Activated CD8-positive, alpha-beta memory T cell treated with anti-CD3 and anti-CD28 coated beads for 36 hours (primary cell): ENCODE results near the gene HDAC8. TPM values are rescaled to one million over a fixed set of nuclear protein-coding genes. Genes with fewer than 3 reads are reported as not detected.
"Not testable (repeated sequence)": the region's sequence is repeated elsewhere in the genome, so short reads cannot be mapped to it uniquely, and the experiment has no call there.

Experiments used
- CTCF ChIA-PET: fragments of 350-600 bp; sonication (Branson Sonifier 250); formaldehyde crosslinking; loops from one replicate; lab custom pipeline; 2021; ENCODE audit warnings: antibody characterized with exemption; lab: Charles Lee
- POLR2A ChIA-PET: fragments of 350-600 bp; sonication (Branson Sonifier 250); formaldehyde crosslinking; loops from one replicate; lab custom pipeline; 2021; ENCODE audit warnings: antibody characterized with exemption; lab: Charles Lee
- total RNA-seq, 2 experiments: library from RNA; stranded (reverse); gene quantifications; one replicate each; pipeline ENCODE4 v1.2.3, GENCODE V29; 2021

HDAC8 gene
- total RNA-seq, 2 experiments from 2014 or later = 21.7 to 21.9 TPM

DNA sequence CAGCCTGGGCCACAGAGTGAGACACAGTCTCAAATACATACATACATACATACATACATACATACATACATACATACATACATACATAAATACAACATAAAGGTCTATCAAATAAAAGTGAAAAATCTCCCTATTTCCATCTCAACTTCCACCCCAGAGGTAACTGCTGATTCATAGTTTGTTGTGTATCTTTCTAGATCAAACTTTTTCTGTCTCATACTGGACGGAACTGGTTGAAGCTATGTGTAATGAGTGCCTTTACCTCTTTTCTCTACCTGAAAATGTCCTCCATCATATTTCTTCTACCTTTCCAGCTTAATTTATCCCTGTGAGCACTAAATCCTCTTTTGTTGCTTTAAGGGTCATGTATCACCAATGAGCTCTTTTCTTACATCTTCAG lies 102.5 kb downstream of the HDAC8 start:
- CTCF ChIA-PET = no interaction called here
- POLR2A ChIA-PET = no interaction called here

DNA sequence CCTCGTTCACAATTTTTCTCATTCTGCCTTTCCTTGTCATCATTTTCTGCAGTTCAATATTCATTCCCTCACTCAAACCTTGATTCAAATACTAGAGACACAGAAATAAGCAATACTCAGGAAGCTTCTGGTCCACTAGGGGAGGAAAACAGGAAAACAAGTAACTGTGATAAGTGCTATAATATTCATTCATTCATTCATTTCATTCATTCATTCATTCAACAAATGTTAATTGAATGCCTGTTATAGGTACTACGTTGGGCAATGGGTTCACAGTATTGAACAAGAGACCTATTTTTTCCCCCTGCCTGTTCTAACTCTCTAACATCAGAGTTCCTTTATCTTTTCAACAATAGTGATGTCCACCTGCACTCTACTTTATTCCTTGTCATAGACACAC lies 104.0 kb downstream of the HDAC8 start:
- ChIA-PET CTCF (no interaction called here), POLR2A (no interaction called here)

DNA sequence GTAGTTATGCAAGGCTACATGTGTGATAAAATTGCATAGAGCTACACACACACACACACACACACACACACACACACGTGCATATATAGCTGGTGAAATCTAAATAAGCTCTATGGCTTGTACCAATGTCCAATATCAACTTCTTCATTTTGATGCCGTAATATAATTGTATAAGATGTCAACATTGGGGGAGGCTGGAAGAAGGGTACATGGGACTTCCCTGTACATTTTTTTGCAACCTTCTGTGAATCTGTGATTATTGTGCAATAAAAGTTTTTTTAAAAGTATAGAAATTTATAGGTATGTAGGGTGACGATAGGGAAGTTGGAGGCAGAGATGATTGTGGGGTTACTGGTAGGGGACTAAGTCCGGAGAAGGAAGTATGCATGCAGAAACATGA lies 105.5 kb downstream of the HDAC8 start:
- ChIA-PET POLR2A (no interaction called here), CTCF (no interaction called here)

DNA sequence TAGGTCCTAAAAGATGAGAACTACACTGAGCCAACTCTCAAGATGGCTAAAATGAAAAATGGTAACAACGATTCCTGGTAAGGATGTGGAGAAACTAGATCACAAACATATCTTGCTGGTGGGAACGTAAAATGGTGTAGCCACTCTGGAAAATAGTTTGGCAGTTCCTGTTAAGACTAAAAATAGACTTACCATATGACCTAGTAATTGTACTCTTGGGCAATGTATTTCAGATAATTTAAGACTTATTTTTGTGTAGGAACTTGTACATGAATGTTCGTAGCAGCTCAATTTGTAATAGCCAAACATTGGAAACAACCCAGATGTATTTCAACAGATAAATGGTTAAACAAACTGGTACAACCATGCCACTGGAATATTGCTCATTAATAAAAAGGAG lies 106.2 kb downstream of the HDAC8 start:
- POLR2A ChIA-PET = no interaction called here
- CTCF ChIA-PET = no interaction called here

DNA sequence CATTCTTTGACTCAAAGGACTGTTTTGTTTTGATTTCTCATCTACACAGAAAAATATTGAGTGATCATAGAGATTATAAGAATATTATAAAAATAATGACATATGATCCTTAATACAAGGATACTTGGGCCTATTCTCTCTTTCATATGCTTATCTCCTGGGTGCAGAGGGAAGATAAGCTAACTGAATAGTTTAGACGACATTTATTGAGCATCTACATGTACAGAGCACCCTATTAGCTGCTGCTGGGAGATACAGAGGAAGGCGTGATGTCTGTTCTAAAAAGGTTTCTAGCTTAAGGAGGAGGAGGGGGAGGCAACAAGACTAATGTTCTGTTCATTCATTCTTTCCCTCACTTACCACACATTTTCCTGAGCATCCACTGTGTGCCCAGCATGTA lies 106.8 kb downstream of the HDAC8 start:
- POLR2A ChIA-PET = no interaction called here
- CTCF ChIA-PET = no interaction called here

DNA sequence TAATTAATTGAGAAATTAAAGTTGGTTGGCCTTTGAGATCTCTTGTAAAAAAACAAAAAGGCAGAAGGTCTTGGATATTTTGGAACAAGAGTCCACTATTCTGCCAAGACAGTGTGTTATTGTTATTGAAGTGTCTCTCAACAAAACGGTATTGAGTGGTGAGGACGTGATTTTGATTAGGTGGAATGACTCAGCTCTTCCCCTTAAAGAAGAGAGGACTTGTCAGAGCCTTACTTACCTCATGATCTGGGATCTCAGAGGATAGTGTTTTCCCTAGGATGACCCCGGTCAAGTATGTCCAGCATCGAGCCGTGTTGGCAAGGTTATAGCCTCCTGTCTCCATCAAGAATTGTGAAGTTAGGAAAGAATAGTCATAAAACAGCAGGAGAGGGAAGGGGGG lies 110.9 kb downstream of the HDAC8 start:
- POLR2A ChIA-PET = no interaction called here

GRCh38 chrX:72461288-72461687 lies 111.4 kb downstream of the HDAC8 start:
- ChIA-PET CTCF (no interaction called here), POLR2A (no interaction called here)

More for the DNA sequence above, 110.9 kb downstream of the HDAC8 start:
- CTCF ChIA-PET = no interaction called here

GRCh38 chrX:72460715-72461114 lies 111.9 kb downstream of the HDAC8 start:
- CTCF ChIA-PET = no interaction called here
- POLR2A ChIA-PET = no interaction called here

DNA sequence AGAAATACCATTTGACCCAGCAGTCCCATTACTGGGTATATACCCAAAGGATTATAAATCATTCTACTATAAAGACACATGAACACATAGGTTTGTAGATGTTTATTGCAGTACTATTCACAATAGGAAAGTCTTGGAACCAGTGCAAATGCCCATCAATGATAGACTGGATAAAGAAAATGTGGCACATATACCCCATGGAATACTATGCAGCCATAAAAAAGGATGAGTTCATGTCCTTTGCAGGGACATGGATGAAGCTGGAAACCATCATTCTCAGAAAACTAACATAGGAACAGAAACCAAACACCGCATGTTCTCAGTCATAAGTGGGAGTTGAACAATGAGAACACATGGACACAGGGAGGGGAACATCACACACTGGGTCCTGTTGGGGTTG lies 123.6 kb downstream of the HDAC8 start:
- CTCF ChIA-PET, POLR2A ChIA-PET: not testable (repeated sequence)

DNA sequence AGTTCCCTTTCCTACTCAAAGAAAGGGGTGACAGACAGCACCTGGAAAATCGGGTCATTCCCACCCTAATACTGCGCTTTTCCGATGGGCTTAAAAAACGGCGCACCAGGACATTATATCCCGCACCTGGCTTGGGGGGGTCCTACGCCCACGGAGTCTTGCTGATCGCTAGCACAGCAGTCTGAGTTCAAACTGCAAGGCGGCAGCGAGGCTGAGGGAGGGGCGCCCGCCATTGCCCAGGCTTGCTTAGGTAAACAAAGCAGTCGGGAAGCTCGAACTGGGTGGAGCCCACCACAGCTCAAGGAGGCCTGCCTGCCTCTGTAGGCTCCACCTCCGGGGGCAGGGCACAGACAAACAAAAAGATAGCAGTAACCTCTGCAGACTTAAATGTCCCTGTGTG lies 131.9 kb downstream of the HDAC8 start:
- CTCF ChIA-PET, POLR2A ChIA-PET: not testable (repeated sequence)

DNA sequence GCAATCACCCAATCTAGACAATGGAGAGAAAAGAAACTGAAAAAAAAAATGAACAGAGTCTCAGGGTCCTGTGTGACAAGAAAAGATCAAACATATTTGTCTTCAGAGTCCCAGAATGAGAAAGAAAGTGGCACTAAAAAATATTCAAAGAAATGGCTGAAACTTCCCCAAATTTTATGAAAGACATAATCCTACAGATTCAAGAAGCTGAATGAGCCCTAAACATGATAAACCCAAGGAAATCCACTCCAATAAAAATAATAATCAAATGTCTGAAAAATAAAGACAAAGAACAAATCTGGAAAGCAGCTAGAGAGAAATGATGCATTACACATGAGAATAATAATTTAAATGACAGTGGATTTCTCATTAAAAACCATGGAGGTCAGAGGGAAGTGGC lies 136.6 kb downstream of the HDAC8 start:
- ChIA-PET POLR2A (no interaction called here), CTCF (no interaction called here)

DNA sequence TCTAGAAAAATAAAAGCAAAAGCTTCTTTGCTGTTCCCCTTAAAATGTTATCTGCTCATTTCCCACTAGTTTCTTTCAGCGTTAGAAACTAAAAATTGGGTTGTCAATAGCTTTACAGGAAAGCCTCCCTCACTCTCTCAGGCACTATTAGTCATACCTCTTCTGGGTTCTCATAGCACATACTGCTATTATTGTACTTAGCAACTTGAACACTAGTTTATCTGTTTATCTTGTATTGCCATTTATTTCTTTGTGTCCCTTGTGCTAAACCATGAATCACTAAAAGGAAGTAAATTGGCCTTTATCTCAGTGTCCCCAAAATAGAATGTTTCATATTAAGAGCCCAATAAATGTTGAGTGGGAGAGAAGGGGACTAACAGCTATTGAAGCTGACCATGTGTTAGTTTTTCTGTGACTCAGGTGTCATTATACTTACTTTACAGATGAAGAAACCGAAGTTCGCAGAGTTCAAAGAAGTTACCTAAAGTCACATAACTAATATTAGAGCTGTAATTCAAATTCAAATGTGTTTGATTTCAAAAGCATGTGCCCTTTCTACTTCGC lies 142.2 kb downstream of the HDAC8 start:
- POLR2A ChIA-PET = no interaction called here
- CTCF ChIA-PET = no interaction called here

DNA sequence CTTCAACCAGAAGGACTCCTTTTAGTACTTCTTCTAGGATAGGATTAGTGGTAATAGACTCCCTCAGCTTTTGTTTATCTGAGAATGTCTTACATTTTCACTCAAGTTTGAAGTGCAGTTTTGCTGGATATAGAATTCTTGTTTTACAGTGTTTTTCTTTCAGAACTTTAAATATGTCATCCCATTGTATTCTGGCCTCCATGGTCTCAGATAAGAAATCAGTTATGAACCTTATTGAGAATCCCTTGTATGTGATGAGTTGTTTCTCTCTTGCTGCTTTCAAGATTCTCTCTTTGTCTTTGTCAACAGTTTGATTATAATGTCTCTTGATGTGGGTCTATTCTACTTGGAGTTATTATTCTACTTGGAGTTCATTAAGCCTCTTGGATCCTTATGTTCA lies 150.8 kb downstream of the HDAC8 start:
- ChIA-PET POLR2A (no interaction called here), CTCF (no interaction called here)

DNA sequence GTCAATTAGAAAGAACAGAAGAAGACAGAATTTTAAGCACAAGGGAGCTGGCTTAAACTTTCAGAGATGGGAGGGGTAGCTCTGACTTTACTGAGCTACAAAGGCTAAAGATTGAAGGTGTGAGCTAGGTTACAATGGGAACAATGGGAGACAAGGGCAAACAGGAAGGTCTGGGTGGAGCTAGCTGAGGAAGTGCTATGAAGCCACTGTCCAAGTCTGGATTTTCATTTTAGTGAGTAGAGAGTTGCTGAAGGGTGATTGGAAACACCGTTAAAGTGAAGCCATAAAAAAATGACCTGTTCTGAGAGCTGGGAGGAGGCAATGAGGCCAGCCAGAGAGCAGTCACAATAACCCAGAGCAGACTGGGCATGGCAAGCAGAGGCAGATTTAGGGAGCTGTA lies 162.7 kb downstream of the HDAC8 start:
- ChIA-PET CTCF (no interaction called here), POLR2A (no interaction called here)

GRCh38 chrX:72408885-72409284 lies 163.8 kb downstream of the HDAC8 start:
- ChIA-PET CTCF (no interaction called here), POLR2A (no interaction called here)

- CTCF ChIA-PET = not testable (repeated sequence)
Observed at GRCh38 chrX:72405136-72405535, 167.5 kb downstream of the HDAC8 start.

DNA sequence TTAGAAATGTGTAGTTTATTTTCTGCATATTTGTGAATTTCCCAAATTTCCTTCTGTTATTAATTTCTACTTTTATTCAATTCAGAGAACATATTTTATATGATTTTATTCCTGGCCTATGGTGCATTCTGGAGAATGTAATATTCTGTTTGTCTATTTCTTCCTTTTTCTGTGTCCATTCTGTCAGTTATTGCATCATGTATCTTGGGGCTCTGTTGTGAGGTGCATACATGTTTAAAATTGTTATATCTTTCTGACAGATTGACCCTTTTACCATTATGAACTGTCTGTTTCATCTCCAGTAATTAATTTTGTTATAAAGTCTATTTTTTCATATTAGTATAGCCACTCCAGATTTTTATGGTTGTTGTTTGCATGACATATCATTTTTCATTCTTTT lies 170.0 kb downstream of the HDAC8 start:
- POLR2A ChIA-PET = no interaction called here
- CTCF ChIA-PET = no interaction called here

More at GRCh38 chrX:72405136-72405535, 167.5 kb downstream of the HDAC8 start:
- POLR2A ChIA-PET = not testable (repeated sequence)

- CTCF ChIA-PET = no interaction called here
- POLR2A ChIA-PET = no interaction called here
Observed at GRCh38 chrX:72399816-72400215, 172.8 kb downstream of the HDAC8 start.

GRCh38 chrX:72396117-72396516 lies 176.5 kb downstream of the HDAC8 start:
- POLR2A ChIA-PET = no interaction called here
- CTCF ChIA-PET = no interaction called here

DNA sequence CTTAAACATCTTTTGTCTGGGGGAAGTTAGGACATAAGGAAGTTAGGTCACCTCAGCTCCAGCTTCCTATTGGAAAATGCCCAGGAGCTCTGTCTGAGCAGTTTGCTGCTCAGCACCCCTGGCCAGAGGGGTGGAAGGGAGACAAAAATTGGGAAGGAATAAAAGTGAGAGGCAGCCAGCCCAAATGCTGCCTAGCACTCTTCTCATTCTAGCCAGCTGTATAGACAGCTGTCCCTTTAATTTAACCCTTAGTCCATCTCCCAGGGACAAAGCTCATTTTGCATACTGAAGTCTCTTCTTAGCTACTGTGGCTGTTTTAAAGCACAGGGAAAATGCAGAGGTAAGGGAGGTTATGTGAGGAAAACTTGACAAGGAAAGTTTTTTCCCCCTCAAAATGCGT lies 177.4 kb downstream of the HDAC8 start:
- CTCF ChIA-PET = no interaction called here
- POLR2A ChIA-PET = no interaction called here

GRCh38 chrX:72394518-72395170 lies 178.0 kb downstream of the HDAC8 start:
- POLR2A ChIA-PET = no interaction called here
- CTCF ChIA-PET = no interaction called here
